HEK293 (cell line): ENCODE results near the gene CEP89.

Experiments used
- CTCF ChIA-PET: fragments of 350-600 bp; formaldehyde crosslinking; extraction: SDS; loops from one replicate; lab custom pipeline; 2021; ENCODE audit warnings: antibody characterized with exemption; lab: Yijun Ruan, JAX
- POLR2A ChIA-PET: fragments of 300-600 bp; formaldehyde crosslinking; extraction: SDS; loops from one replicate; lab custom pipeline; 2020; ENCODE audit warnings: antibody characterized with exemption, inconsistent platforms; lab: Yijun Ruan, JAX
- H3K27ac ChIP-seq: fragments of 200-500 bp; sonication (Bioruptor generic); 2 replicates; pipeline ENCODE4 v1.5.1; 2014; ENCODE audit warnings: low read depth, low read length, control low read depth, inconsistent platforms; ENCODE audit errors: extremely low read depth
- H3K36me3 ChIP-seq, 2 experiments: fragments of 200-500 bp in 1 of 2; sonication (Bioruptor generic) in 1 of 2; 1 replicate in 1 of 2; 2 replicates in 1 of 2; pipeline ENCODE4 v1.5.1; 2014 to 2017; ENCODE audit warnings: inconsistent platforms in 2 of 2, low read length in 2 of 2; ENCODE audit not compliant: control insufficient read depth in 2 of 2, insufficient read depth in 1 of 2
- H3K4me1 ChIP-seq: fragments of 200-500 bp; sonication (Bioruptor generic); 2 replicates; pipeline ENCODE4 v1.5.1; 2014; ENCODE audit warnings: mild to moderate bottlenecking, low read length, inconsistent platforms; ENCODE audit not compliant: control insufficient read depth, insufficient read depth
- H3K4me3 ChIP-seq: 2 replicates; pipeline ENCODE4 v1.5.1; 2011; ENCODE audit warnings: low read depth, mild to moderate bottlenecking, control low read depth, low read length, moderate library complexity
- H3K9me3 ChIP-seq: fragments of 200-500 bp; sonication (Bioruptor generic); 2 replicates; pipeline ENCODE4 v1.5.1; 2014; ENCODE audit warnings: low read depth, low read length, inconsistent platforms; ENCODE audit not compliant: control insufficient read depth, insufficient read depth
- FEZF1 ChIP-seq: fragments of 450-650 bp; formaldehyde crosslinking; IDR thresholded peaks from 2 replicates; pipeline ENCODE4 v1.5.1; 2016; ENCODE audit warnings: missing biosample characterization, missing genetic modification characterization
- SCRT1 ChIP-seq: fragments of 450-650 bp; formaldehyde crosslinking; IDR thresholded peaks from 2 replicates; pipeline ENCODE4 v1.5.1; 2016; ENCODE audit warnings: missing biosample characterization, missing genetic modification characterization, borderline replicate concordance
- SCRT2 ChIP-seq: fragments of 450-650 bp; formaldehyde crosslinking; IDR thresholded peaks from 2 replicates; pipeline ENCODE4 v1.5.1; 2016; ENCODE audit warnings: missing biosample characterization, missing genetic modification characterization
- SP3 ChIP-seq: fragments of 450-650 bp; formaldehyde crosslinking; IDR thresholded peaks from 2 replicates; pipeline ENCODE4 v1.5.1; 2016; ENCODE audit warnings: missing biosample characterization, missing genetic modification characterization
- SP7 ChIP-seq: fragments of 450-650 bp; formaldehyde crosslinking; IDR thresholded peaks from 2 replicates; pipeline ENCODE4 v1.5.1; 2016; ENCODE audit warnings: missing biosample characterization, missing genetic modification characterization
- ZNF112 ChIP-seq: fragments of 450-650 bp; formaldehyde crosslinking; IDR thresholded peaks from 2 replicates; pipeline ENCODE4 v1.5.0; 2017; ENCODE audit warnings: missing biosample characterization, missing genetic modification characterization
- ZNF350 ChIP-seq: fragments of 450-650 bp; formaldehyde crosslinking; IDR thresholded peaks from 2 replicates; pipeline ENCODE4 v1.5.0; 2017; ENCODE audit warnings: missing biosample characterization, mild to moderate bottlenecking, missing genetic modification characterization
- ZNF366 ChIP-seq: fragments of 450-650 bp; formaldehyde crosslinking; conservative IDR thresholded peaks from 2 replicates; pipeline ENCODE4 v1.5.1; 2016; ENCODE audit warnings: missing biosample characterization, missing genetic modification characterization
- ZNF830 ChIP-seq: fragments of 450-650 bp; IDR thresholded peaks from 2 replicates; pipeline ENCODE4 v1.5.0; 2018; ENCODE audit warnings: missing biosample characterization, missing genetic modification characterization, low read depth, mild to moderate bottlenecking, moderate library complexity
- TF ChIP-seq, protein P1 (sequence below): fragments of 450-650 bp; formaldehyde crosslinking; optimal IDR thresholded peaks from 2 replicates; pipeline ENCODE3; 2016; ENCODE audit warnings: missing biosample characterization, mild to moderate bottlenecking, missing genetic modification characterization
- TF ChIP-seq, protein P2 (sequence below): fragments of 450-650 bp; formaldehyde crosslinking; IDR thresholded peaks from 2 replicates; pipeline ENCODE4 v1.5.0; 2017; ENCODE audit warnings: missing biosample characterization, missing genetic modification characterization, borderline replicate concordance
- TF ChIP-seq, protein P3 (sequence below): fragments of 450-650 bp; formaldehyde crosslinking; IDR thresholded peaks from 2 replicates; pipeline ENCODE4 v1.5.1; 2016; ENCODE audit warnings: missing biosample characterization, missing genetic modification characterization
- TF ChIP-seq, protein P4 (sequence below): fragments of 450-650 bp; formaldehyde crosslinking; IDR thresholded peaks from 2 replicates; pipeline ENCODE4 v1.5.1; 2016; ENCODE audit warnings: missing biosample characterization, missing genetic modification characterization
- TF ChIP-seq, protein P5 (sequence below): fragments of 450-650 bp; formaldehyde crosslinking; conservative IDR thresholded peaks from 2 replicates; pipeline ENCODE4 v1.5.1; 2016; ENCODE audit warnings: low read depth, missing biosample characterization, missing genetic modification characterization
- TF ChIP-seq, protein P6 (sequence below): fragments of 450-650 bp; formaldehyde crosslinking; IDR thresholded peaks from 2 replicates; pipeline ENCODE4 v1.5.1; 2016; ENCODE audit warnings: missing biosample characterization, missing genetic modification characterization
- TF ChIP-seq, protein P7 (sequence below): fragments of 450-650 bp; formaldehyde crosslinking; IDR thresholded peaks from 2 replicates; pipeline ENCODE4 v1.5.1; 2017; ENCODE audit warnings: missing biosample characterization, missing genetic modification characterization
- TF ChIP-seq, protein P8 (sequence below): fragments of 450-650 bp; formaldehyde crosslinking; IDR thresholded peaks from 2 replicates; pipeline ENCODE4 v1.5.1; 2017; ENCODE audit warnings: missing biosample characterization, missing genetic modification characterization

Gene CEP89

GRCh38 chr19:32896516-32897214 is 75.1 kb downstream of the CEP89 start:
- Histone ChIP-seq H3K9me3 (peaks cover 7% of the 10 kb centered on the region), H3K4me3 (no peak overlapping the region), H3K4me1 (peaks cover 10% of the 10 kb centered on the region)
- ChIA-PET CTCF (interaction anchor here (1.3 kb wide), 1 partner anchor 80 kb away, joined by 4 read pairs; no protein-coding TSS in a partner anchor), POLR2A (no interaction called here)
- TF ChIP-seq SP3 (tag by site-specific recombination) (no peak), ZNF366 (tag by site-specific recombination) (peak; percentile 47), SCRT1 (tag by site-specific recombination) (peak; percentile 97), SCRT2 (tag by site-specific recombination) (peak; percentile 95), ZNF830 (no peak), ZNF112 (tag by site-specific recombination) (0 out of 2 replicates have a peak, but pooled peaks have one; percentile 8), FEZF1 (tag by site-specific recombination) (peak; percentile 94), ZNF350 (peak; percentile 25; the same call in 1 of the 2 replicates), SP7 (tag by site-specific recombination) (peak; percentile 95)
- TF ChIP-seq, protein P1, sequence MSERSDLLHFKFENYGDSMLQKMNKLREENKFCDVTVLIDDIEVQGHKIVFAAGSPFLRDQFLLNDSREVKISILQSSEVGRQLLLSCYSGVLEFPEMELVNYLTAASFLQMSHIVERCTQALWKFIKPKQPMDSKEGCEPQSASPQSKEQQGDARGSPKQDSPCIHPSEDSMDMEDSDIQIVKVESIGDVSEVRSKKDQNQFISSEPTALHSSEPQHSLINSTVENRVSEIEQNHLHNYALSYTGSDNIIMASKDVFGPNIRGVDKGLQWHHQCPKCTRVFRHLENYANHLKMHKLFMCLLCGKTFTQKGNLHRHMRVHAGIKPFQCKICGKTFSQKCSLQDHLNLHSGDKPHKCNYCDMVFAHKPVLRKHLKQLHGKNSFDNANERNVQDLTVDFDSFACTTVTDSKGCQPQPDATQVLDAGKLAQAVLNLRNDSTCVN: no peak
- TF ChIP-seq, protein P2, sequence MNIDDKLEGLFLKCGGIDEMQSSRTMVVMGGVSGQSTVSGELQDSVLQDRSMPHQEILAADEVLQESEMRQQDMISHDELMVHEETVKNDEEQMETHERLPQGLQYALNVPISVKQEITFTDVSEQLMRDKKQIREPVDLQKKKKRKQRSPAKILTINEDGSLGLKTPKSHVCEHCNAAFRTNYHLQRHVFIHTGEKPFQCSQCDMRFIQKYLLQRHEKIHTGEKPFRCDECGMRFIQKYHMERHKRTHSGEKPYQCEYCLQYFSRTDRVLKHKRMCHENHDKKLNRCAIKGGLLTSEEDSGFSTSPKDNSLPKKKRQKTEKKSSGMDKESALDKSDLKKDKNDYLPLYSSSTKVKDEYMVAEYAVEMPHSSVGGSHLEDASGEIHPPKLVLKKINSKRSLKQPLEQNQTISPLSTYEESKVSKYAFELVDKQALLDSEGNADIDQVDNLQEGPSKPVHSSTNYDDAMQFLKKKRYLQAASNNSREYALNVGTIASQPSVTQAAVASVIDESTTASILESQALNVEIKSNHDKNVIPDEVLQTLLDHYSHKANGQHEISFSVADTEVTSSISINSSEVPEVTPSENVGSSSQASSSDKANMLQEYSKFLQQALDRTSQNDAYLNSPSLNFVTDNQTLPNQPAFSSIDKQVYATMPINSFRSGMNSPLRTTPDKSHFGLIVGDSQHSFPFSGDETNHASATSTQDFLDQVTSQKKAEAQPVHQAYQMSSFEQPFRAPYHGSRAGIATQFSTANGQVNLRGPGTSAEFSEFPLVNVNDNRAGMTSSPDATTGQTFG (tag by site-specific recombination): no peak
- TF ChIP-seq, protein P3, sequence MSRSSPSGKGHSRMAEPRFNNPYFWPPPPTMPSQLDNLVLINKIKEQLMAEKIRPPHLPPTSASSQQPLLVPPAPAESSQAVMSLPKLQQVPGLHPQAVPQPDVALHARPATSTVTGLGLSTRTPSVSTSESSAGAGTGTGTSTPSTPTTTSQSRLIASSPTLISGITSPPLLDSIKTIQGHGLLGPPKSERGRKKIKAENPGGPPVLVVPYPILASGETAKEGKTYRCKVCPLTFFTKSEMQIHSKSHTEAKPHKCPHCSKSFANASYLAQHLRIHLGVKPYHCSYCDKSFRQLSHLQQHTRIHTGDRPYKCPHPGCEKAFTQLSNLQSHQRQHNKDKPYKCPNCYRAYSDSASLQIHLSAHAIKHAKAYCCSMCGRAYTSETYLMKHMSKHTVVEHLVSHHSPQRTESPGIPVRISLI: peak; percentile 63; the same call in 1 of the 2 replicates
- TF ChIP-seq, protein P4, sequence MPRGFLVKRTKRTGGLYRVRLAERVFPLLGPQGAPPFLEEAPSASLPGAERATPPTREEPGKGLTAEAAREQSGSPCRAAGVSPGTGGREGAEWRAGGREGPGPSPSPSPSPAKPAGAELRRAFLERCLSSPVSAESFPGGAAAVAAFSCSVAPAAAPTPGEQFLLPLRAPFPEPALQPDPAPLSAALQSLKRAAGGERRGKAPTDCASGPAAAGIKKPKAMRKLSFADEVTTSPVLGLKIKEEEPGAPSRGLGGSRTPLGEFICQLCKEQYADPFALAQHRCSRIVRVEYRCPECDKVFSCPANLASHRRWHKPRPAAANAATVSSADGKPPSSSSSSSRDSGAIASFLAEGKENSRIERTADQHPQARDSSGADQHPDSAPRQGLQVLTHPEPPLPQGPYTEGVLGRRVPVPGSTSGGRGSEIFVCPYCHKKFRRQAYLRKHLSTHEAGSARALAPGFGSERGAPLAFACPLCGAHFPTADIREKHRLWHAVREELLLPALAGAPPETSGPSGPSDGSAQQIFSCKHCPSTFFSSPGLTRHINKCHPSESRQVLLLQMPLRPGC (tag by site-specific recombination): 0 out of 2 replicates have a peak, but pooled peaks have one; percentile 35
- TF ChIP-seq, protein P5, sequence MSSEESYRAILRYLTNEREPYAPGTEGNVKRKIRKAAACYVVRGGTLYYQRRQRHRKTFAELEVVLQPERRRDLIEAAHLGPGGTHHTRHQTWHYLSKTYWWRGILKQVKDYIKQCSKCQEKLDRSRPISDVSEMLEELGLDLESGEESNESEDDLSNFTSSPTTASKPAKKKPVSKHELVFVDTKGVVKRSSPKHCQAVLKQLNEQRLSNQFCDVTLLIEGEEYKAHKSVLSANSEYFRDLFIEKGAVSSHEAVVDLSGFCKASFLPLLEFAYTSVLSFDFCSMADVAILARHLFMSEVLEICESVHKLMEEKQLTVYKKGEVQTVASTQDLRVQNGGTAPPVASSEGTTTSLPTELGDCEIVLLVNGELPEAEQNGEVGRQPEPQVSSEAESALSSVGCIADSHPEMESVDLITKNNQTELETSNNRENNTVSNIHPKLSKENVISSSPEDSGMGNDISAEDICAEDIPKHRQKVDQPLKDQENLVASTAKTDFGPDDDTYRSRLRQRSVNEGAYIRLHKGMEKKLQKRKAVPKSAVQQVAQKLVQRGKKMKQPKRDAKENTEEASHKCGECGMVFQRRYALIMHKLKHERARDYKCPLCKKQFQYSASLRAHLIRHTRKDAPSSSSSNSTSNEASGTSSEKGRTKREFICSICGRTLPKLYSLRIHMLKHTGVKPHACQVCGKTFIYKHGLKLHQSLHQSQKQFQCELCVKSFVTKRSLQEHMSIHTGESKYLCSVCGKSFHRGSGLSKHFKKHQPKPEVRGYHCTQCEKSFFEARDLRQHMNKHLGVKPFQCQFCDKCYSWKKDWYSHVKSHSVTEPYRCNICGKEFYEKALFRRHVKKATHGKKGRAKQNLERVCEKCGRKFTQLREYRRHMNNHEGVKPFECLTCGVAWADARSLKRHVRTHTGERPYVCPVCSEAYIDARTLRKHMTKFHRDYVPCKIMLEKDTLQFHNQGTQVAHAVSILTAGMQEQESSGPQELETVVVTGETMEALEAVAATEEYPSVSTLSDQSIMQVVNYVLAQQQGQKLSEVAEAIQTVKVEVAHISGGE (tag by site-specific recombination): no peak
- TF ChIP-seq, protein P6, sequence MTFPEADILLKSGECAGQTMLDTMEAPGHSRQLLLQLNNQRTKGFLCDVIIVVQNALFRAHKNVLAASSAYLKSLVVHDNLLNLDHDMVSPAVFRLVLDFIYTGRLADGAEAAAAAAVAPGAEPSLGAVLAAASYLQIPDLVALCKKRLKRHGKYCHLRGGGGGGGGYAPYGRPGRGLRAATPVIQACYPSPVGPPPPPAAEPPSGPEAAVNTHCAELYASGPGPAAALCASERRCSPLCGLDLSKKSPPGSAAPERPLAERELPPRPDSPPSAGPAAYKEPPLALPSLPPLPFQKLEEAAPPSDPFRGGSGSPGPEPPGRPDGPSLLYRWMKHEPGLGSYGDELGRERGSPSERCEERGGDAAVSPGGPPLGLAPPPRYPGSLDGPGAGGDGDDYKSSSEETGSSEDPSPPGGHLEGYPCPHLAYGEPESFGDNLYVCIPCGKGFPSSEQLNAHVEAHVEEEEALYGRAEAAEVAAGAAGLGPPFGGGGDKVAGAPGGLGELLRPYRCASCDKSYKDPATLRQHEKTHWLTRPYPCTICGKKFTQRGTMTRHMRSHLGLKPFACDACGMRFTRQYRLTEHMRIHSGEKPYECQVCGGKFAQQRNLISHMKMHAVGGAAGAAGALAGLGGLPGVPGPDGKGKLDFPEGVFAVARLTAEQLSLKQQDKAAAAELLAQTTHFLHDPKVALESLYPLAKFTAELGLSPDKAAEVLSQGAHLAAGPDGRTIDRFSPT (tag by site-specific recombination): 0 out of 2 replicates have a peak, but pooled peaks have one; percentile 42
- TF ChIP-seq, protein P7, sequence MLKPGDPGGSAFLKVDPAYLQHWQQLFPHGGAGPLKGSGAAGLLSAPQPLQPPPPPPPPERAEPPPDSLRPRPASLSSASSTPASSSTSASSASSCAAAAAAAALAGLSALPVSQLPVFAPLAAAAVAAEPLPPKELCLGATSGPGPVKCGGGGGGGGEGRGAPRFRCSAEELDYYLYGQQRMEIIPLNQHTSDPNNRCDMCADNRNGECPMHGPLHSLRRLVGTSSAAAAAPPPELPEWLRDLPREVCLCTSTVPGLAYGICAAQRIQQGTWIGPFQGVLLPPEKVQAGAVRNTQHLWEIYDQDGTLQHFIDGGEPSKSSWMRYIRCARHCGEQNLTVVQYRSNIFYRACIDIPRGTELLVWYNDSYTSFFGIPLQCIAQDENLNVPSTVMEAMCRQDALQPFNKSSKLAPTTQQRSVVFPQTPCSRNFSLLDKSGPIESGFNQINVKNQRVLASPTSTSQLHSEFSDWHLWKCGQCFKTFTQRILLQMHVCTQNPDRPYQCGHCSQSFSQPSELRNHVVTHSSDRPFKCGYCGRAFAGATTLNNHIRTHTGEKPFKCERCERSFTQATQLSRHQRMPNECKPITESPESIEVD (tag by site-specific recombination): peak; percentile 70; the same call in 1 of the 2 replicates
- TF ChIP-seq, protein P8, sequence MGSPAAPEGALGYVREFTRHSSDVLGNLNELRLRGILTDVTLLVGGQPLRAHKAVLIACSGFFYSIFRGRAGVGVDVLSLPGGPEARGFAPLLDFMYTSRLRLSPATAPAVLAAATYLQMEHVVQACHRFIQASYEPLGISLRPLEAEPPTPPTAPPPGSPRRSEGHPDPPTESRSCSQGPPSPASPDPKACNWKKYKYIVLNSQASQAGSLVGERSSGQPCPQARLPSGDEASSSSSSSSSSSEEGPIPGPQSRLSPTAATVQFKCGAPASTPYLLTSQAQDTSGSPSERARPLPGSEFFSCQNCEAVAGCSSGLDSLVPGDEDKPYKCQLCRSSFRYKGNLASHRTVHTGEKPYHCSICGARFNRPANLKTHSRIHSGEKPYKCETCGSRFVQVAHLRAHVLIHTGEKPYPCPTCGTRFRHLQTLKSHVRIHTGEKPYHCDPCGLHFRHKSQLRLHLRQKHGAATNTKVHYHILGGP: peak; percentile 59
- TF ChIP-seq, all 188 proteins: peak for 12
- H3K27ac ChIP-seq: no peak overlapping the region
- H3K36me3 ChIP-seq: peaks cover 13 to 70% of the 10 kb centered on the region in 2 experiments
